Colonic mucosa (tissue), 4 donors: ENCODE measurements around the gene HDAC8. TPM values are rescaled to one million over a fixed set of nuclear protein-coding genes. Genes with fewer than 3 reads are reported as not detected.

ENCODE experiments used
- DNase-seq: peaks from one replicate; pipeline ENCODE4 v3.0.0-alpha.2; 2020
- H3K27ac ChIP-seq: fragments of 200-600 bp; one replicate; pipeline ENCODE4 v1.8.0; 2021
- H3K27me3 ChIP-seq: fragments of 200-600 bp; one replicate; pipeline ENCODE4 v1.8.0; 2021
- H3K36me3 ChIP-seq: fragments of 200-600 bp; one replicate; pipeline ENCODE4 v1.8.0; 2021
- H3K4me1 ChIP-seq: fragments of 200-600 bp; one replicate; pipeline ENCODE4 v1.8.0; 2021; ENCODE audit warnings: mild to moderate bottlenecking
- H3K4me3 ChIP-seq: fragments of 200-600 bp; one replicate; pipeline ENCODE4 v1.8.0; 2021
- H3K9ac ChIP-seq, 2 donors: one replicate each; pipeline ENCODE4 v1.7.0; 2013; ENCODE audit warnings: control low read depth in 2 of 2, low read depth in 2 of 2, low read length in 2 of 2
- H3K9me3 ChIP-seq: fragments of 200-600 bp; one replicate; pipeline ENCODE4 v1.8.0; 2021
- intact Hi-C: fragments of 100-400 bp; cut with DNase I; formaldehyde crosslinking; loops from one replicate; pipeline ENCODE4 v1.14.1; 2022
- total RNA-seq, 2 donors: library from RNA; stranded (reverse); fragmentation: NEBNext Ultra II Directional in 1 of 2; extraction: Animal tissue kit (Norgen Biotek cat#: 25700) in 1 of 2; gene quantifications; one replicate each; pipeline ENCODE4 v1.2.1, GENCODE V29; 2021
- TF ChIP-seq, protein P1 (sequence below): fragments of 200-600 bp; IDR thresholded peaks from one replicate; pipeline ENCODE4 v1.8.0; 2022; ENCODE audit warnings: antibody characterized with exemption, mild to moderate bottlenecking
- donor health status: healthy.
- donor health status: DM: no; HTN: no; CAD: no.
- donor health status: DM: no; HTN: no; CAD: no.

Gene HDAC8
- total RNA-seq, 2 donors from 2014 or later, result 23.0 to 25.7 TPM

DNA sequence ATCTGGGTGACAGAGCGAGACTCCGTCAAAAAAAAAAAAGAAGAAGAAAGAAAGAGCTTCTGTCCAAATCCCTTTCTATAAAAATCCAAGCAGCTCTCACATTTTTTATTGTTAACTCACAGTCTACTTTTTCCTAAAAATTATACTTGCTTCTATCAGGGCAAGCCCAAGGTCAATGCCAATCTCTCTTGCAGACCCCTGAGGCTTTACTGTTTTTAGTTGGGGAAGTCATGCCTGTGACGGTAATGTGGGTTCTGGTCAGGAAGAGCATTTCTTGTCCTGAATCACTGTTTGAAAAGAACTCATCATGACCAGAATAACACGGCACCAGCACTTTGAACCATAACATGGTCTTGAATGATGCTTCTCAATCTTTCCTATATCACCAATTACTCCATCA is 212.3 kb downstream of the HDAC8 start:
- H3K27ac ChIP-seq, result no peak overlapping the region
- intact Hi-C loops, result no loop called here
- H3K4me1 ChIP-seq, result no peaks in the 10 kb centered on the region
- no peaks in the 10 kb centered on the region for H3K27me3 ChIP-seq
- no peak overlapping the region for H3K4me3 ChIP-seq
- H3K9me3 ChIP-seq, result no peaks in the 10 kb centered on the region
- no peak overlapping the region for H3K9ac ChIP-seq
- no peaks in the 10 kb centered on the region for H3K36me3 ChIP-seq
- TF ChIP-seq, protein P1, sequence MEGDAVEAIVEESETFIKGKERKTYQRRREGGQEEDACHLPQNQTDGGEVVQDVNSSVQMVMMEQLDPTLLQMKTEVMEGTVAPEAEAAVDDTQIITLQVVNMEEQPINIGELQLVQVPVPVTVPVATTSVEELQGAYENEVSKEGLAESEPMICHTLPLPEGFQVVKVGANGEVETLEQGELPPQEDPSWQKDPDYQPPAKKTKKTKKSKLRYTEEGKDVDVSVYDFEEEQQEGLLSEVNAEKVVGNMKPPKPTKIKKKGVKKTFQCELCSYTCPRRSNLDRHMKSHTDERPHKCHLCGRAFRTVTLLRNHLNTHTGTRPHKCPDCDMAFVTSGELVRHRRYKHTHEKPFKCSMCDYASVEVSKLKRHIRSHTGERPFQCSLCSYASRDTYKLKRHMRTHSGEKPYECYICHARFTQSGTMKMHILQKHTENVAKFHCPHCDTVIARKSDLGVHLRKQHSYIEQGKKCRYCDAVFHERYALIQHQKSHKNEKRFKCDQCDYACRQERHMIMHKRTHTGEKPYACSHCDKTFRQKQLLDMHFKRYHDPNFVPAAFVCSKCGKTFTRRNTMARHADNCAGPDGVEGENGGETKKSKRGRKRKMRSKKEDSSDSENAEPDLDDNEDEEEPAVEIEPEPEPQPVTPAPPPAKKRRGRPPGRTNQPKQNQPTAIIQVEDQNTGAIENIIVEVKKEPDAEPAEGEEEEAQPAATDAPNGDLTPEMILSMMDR, result no peak
- DNase-seq, result no peak

DNA sequence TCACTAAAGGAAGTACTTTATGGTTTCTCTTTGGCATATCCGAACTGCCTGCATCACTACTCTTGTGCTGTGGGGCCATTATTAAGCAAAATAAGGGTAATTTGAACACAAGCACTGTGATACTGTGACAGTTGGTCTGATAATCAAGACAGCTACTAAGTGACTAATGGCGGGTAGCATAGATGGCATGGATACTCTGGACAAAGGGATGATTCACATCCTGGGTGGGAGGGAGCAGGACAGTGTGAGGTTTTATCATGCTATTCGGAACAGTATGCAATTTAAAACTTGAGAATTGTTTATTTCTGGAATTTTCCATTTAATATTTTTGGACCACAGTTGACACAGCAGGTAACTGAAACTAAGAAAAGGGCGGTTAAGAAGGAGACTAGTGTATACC is 214.3 kb downstream of the HDAC8 start:
- Histone ChIP-seq H3K27ac (no peak overlapping the region), H3K27me3 (no peaks in the 10 kb centered on the region), H3K36me3 (no peaks in the 10 kb centered on the region), H3K4me1 (no peaks in the 10 kb centered on the region), H3K9me3 (no peaks in the 10 kb centered on the region), H3K4me3 (no peak overlapping the region), H3K9ac (no peak overlapping the region)
- TF ChIP-seq, protein P1, result no peak
- no peak for DNase-seq
- intact Hi-C loops, result no loop called here

DNA sequence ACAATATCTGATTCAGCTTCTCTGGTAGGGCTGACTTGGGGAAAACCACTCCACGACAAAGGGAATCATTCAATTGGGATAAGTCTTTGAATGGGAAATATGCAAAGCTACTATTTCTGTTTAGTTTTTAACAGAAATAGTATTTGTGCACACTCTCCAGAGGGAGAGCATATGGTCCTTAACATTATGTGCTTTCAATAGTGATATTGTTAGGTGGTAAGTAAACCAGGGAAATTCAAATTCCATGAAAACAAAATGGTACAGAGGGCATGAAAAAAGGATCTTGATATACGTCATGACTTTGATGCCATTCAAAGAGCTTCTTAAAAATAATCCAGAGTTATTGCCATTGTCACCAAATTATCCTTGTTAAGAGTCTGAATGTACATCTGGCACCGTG is 219.9 kb downstream of the HDAC8 start:
- intact Hi-C loops, result no loop called here
- Histone ChIP-seq H3K9ac (no peak overlapping the region), H3K27ac (no peak overlapping the region), H3K27me3 (no peaks in the 10 kb centered on the region), H3K36me3 (no peaks in the 10 kb centered on the region), H3K9me3 (no peaks in the 10 kb centered on the region), H3K4me3 (no peak overlapping the region), H3K4me1 (no peaks in the 10 kb centered on the region)
- DNase-seq, result no peak
- TF ChIP-seq, protein P1, result no peak

DNA sequence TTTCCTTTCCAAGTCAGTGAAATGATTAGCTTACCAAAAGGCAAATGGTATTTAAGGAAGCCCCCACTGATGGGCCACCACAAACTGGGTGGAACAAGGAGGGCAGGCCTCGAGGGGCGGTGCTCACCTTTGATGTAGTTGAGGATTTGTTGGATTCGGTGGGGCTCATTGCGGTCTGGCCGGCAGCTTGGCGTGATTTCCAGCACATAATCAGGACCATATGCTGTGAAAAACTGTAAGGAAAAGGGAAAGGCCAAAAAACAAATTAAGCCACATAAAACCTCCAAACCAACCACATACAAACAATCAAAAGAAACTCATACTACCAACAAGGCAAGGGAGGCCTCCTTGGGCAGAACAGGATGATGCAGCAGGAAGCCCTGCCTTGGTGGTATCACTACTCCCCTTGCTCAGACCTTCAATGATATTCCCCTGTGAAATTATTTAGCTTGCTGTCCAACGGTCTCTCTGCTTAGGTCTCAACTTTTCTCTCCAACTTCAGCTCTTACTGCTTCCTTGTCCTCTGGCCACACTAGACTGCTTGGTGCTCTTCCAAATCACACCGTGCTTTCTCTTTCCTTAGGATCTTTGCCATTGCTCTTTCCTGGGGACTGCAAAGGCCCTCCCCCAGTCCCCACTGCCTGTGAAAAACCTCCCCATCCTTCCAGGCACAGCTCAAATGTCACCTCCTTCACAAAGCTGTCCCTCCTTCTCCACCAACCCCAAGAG is 220.9 kb downstream of the HDAC8 start:
- no peaks in the 10 kb centered on the region for H3K27me3 ChIP-seq
- no peaks in the 10 kb centered on the region for H3K4me1 ChIP-seq
- no peak overlapping the region for H3K27ac ChIP-seq
- intact Hi-C loops, result no loop called here
- no peak overlapping the region for H3K4me3 ChIP-seq
- no peaks in the 10 kb centered on the region for H3K36me3 ChIP-seq
- TF ChIP-seq, protein P1, result no peak
- no peak for DNase-seq
- H3K9ac ChIP-seq, result no peak overlapping the region
- no peaks in the 10 kb centered on the region for H3K9me3 ChIP-seq

DNA sequence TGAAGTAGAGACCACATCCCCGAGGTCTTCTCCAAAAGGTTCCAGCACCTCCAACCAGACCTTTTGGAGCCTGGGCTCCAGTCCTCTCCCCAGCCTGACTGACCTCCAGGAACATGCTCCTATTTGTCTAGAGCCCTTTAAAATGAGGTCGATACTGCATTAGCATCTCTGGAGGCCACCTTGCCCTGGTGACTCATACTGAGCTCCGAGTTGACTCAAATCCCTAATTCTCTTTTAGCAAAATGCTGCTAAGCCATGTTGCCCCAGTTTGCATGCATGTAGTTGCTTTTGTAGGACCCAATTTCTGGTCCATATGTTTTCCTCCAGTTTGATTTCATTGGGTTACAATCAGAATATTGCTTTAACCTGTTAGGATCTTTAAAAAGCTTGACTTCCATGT is 223.5 kb downstream of the HDAC8 start:
- no peak overlapping the region for H3K9ac ChIP-seq
- H3K27me3 ChIP-seq, result no peaks in the 10 kb centered on the region
- intact Hi-C loops, result no loop called here
- no peaks in the 10 kb centered on the region for H3K4me1 ChIP-seq
- H3K4me3 ChIP-seq, result no peak overlapping the region
- H3K27ac ChIP-seq, result no peak overlapping the region
- TF ChIP-seq, protein P1, result no peak
- DNase-seq, result no peak
- no peaks in the 10 kb centered on the region for H3K36me3 ChIP-seq
- no peaks in the 10 kb centered on the region for H3K9me3 ChIP-seq
